ENCODE measurements around the gene PARD3B. TPM values are rescaled to one million over a fixed set of nuclear protein-coding genes. Genes with fewer than 3 reads are reported as not detected.
A peak's percentile ranks its signal among the peaks of the same experiment; 100 is the strongest.

Gene PARD3B
- total RNA-seq, 1 experiment from 2014 or later, result 3.9 TPM

GRCh38 chr2:205237524-205237923 is 692.2 kb downstream of the PARD3B start:
- ChIA-PET CTCF (interaction anchor here (0.6 kb wide), 1 partner anchor 727 kb away, joined by 3 read pairs; no protein-coding TSS in a partner anchor), POLR2A (ENCODE audit: unreplicated experiment) (no interaction called here)
- intact Hi-C loops (cut with micrococcal nuclease), result no loop called here
- BruUV-seq (replicated peaks), result no TSS peak
- Histone ChIP-seq H2AFZ (ENCODE audit: low read length) (no peak overlapping the region), H4K20me1 (ENCODE audit: low read length) (no peaks in the 10 kb centered on the region), H3K27me3 (ENCODE audit: low read length) (no peaks in the 10 kb centered on the region), H3K9me3 (ENCODE audit: low read length) (no peaks in the 10 kb centered on the region), H3K27ac (ENCODE audit: low read length) (no peak overlapping the region), H3K9ac (ENCODE audit: low read length) (no peak overlapping the region), H3K79me2 (ENCODE audit: low read length) (no peaks in the 10 kb centered on the region), H3K36me3 (ENCODE audit: low read depth, low read length) (no peaks in the 10 kb centered on the region), H3K4me2 (ENCODE audit: low read length) (no peak overlapping the region), H3K4me1 (ENCODE audit: insufficient read depth, low read length) (peaks cover 10% of the 10 kb centered on the region), H3F3A (ENCODE audit: low read length, unreplicated experiment) (no peaks in the 10 kb centered on the region), H3K4me3 (ENCODE audit: low read length) (no peak overlapping the region), H3K9me2 (replicated peaks; ENCODE audit: low read length) (no peaks in the 10 kb centered on the region)
- ATAC-seq (no peak), DNase-seq (peak; percentile 27)
- TF ChIP-seq EZH2 (IDR thresholded peaks at IDR 0.05; ENCODE audit: low read length, unreplicated experiment) (no peak), CTCF (conservative IDR thresholded peaks at IDR 0.05; ENCODE audit: low read depth, low read length) (peak; percentile 45; the same call in 1 of the 2 replicates)

GRCh38 chr2:205245001-205245400 is 699.7 kb downstream of the PARD3B start:
- no peaks in the 10 kb centered on the region for H4K20me1 ChIP-seq (ENCODE audit: low read length)
- DNase-seq (no peak), ATAC-seq (no peak)
- TF ChIP-seq EZH2phosphoT487 (IDR thresholded peaks at IDR 0.05; ENCODE audit: borderline replicate concordance, low read length), result no peak
- no peak for TF ChIP-seq EZH2 (IDR thresholded peaks at IDR 0.05; ENCODE audit: low read length, unreplicated experiment)
- TF ChIP-seq CTCF (conservative IDR thresholded peaks at IDR 0.05; ENCODE audit: low read depth, low read length), result no peak
- no peaks in the 10 kb centered on the region for H3K9me3 ChIP-seq (ENCODE audit: low read length)
- no peak overlapping the region for H2AFZ ChIP-seq (ENCODE audit: low read length)
- ChIA-PET CTCF (no interaction called here), POLR2A (ENCODE audit: unreplicated experiment) (no interaction called here)
- no peaks in the 10 kb centered on the region for H3K4me1 ChIP-seq (ENCODE audit: insufficient read depth, low read length)
- H3F3A ChIP-seq (ENCODE audit: low read length, unreplicated experiment), result no peaks in the 10 kb centered on the region
- H3K79me2 ChIP-seq (ENCODE audit: low read length), result no peaks in the 10 kb centered on the region
- H3K9me2 ChIP-seq (replicated peaks; ENCODE audit: low read length), result no peaks in the 10 kb centered on the region
- H3K9ac ChIP-seq (ENCODE audit: low read length), result no peak overlapping the region
- no peak overlapping the region for H3K4me2 ChIP-seq (ENCODE audit: low read length)
- BruUV-seq (replicated peaks), result no TSS peak
- no peak overlapping the region for H3K27ac ChIP-seq (ENCODE audit: low read length)
- no peak overlapping the region for H3K4me3 ChIP-seq (ENCODE audit: low read length)
- no peaks in the 10 kb centered on the region for H3K27me3 ChIP-seq (ENCODE audit: low read length)
- H3K36me3 ChIP-seq (ENCODE audit: low read depth, low read length), result no peaks in the 10 kb centered on the region
- intact Hi-C loops (cut with micrococcal nuclease), result no loop called here

GRCh38 chr2:205245652-205246051 is 700.4 kb downstream of the PARD3B start:
- ChIA-PET POLR2A (ENCODE audit: unreplicated experiment) (no interaction called here), CTCF (no interaction called here)
- H3K9me2 ChIP-seq (replicated peaks; ENCODE audit: low read length), result no peaks in the 10 kb centered on the region
- DNase-seq (peak; percentile 47), ATAC-seq (peak; percentile 89)
- no peaks in the 10 kb centered on the region for H3K9me3 ChIP-seq (ENCODE audit: low read length)
- H4K20me1 ChIP-seq (ENCODE audit: low read length), result no peaks in the 10 kb centered on the region
- H3K36me3 ChIP-seq (ENCODE audit: low read depth, low read length), result no peaks in the 10 kb centered on the region
- no peaks in the 10 kb centered on the region for H3K79me2 ChIP-seq (ENCODE audit: low read length)
- no peak overlapping the region for H3K27ac ChIP-seq (ENCODE audit: low read length)
- H3K4me2 ChIP-seq (ENCODE audit: low read length), result no peak overlapping the region
- intact Hi-C loops (cut with micrococcal nuclease), result no loop called here
- H3K4me3 ChIP-seq (ENCODE audit: low read length), result no peak overlapping the region
- H3F3A ChIP-seq (ENCODE audit: low read length, unreplicated experiment), result no peaks in the 10 kb centered on the region
- no peaks in the 10 kb centered on the region for H3K27me3 ChIP-seq (ENCODE audit: low read length)
- no peaks in the 10 kb centered on the region for H3K4me1 ChIP-seq (ENCODE audit: insufficient read depth, low read length)
- no peak overlapping the region for H3K9ac ChIP-seq (ENCODE audit: low read length)
- BruUV-seq (replicated peaks), result no TSS peak
- no peak overlapping the region for H2AFZ ChIP-seq (ENCODE audit: low read length)
- no peak for TF ChIP-seq EZH2phosphoT487 (IDR thresholded peaks at IDR 0.05; ENCODE audit: borderline replicate concordance, low read length)
- TF ChIP-seq CTCF (conservative IDR thresholded peaks at IDR 0.05; ENCODE audit: low read depth, low read length), result no peak
- no peak for TF ChIP-seq EZH2 (IDR thresholded peaks at IDR 0.05; ENCODE audit: low read length, unreplicated experiment)

Measured in PC-3 (cell line).